Effector CD8-positive, alpha-beta T cell (primary cell): ENCODE data around the gene C12orf60.
"Not testable (repeated sequence)": the region's sequence is repeated elsewhere in the genome, so short reads cannot be mapped to it uniquely, and the experiment has no call there.

Source experiments
- DNase-seq: peaks from one replicate; lab custom pipeline; 2025; lab: John Stamatoyannopoulos, UW
- total RNA-seq, 4 experiments: gene quantifications; one replicate each; lab custom pipeline; 2026; lab: John Stamatoyannopoulos, UW

C12orf60 gene, protein sequence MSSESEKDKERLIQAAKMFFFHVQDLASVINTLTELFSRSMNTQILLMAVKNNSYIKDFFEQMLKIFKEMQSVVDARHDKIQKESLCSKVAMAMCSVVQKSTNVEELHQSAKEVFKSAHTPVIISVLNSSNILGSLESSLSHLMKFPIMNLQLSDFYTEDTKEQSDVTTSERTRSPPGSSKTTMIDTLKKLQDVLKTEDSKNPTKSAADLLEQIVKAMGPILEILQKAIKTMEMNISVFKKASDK
- total RNA-seq: 0.53 to 2.1 (median 1.6) reads per million in 4 experiments

DNA sequence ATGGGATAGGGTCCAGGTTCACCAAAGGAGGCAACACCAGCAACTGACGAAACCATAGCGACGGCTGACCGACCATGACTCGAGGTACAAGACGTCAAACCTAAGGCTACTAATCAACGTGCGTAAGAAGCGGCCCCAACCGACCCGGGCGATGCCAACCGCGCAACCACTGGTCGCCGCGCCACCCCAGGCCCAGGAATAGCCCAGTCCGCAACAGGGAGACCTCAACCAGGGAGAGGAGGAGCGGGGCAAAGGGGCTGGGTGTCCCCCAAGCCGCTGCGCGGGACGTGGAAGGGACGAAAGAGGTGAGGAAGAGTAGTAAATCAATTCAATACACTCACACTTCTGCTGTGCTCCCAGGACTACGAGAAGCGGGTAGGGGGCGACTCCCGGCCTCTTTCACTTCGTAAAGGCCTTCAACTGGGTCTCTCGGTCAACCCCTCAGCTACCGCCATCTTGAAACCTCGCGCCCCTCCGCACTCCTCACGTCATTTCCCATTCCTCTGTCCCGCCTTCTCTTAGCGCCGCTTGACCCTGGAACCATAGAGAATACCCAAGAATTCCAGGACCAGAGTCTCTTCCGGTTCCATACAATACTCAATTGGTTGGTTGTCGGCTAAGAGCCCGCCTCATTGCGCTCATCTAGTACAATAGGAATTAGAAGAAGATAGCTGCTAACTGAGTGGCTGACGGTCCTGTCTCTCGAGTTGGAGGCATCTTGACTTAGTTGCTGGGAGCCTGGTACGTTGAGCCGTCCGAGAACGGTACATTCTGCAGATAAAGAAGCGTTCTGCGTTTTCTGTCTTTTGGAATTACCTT is at the start of gene C12orf60, which contains the start of gene WBP11:
TSS of gene C12orf60 (plus strand) at position 660 of the 819 bp plus-strand sequence. CDS start 19,266 bp downstream, outside the sequence.
TSS of gene WBP11 (minus strand) at position 468 of the 819 bp plus-strand sequence. CDS start 2,095 bp downstream, outside the sequence.
- peak; percentile 83 for DNase-seq

DNA sequence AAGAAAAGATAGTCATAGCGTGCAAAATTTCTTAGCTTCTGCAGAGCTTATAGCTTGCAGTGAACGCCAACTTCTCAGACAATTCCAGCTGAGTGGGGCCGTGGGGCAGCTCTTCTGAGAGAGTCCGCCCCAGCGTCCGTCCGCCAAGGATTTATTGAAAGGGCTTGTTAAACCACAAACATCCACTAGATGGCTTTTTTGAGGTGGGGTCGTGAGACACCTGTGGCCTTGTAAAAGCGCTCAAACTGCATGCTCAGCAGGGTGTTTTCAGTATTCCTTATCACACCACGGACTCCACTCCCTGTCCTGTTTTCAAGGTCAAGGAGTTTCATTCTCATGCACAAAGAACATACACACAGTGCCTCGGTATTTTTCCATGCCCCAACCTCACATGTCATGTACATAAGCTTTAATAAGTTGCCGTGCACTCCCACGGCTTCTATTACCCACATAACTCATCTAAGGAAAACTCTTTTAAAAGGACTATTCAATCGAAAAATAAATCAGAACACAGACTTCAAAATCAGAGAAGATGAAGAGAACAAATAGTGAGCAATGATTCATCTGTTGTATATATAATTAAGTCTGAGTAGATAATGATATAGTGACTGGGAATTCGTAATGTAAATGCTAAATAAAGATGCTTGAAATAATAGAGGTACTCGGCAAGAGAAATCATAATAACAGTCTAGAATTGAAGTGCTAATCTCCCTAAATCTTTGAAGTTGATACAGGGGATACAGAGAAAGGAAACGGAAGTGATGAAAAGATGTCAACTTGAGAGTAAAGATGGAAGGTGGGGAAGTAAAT is 46.9 kb upstream of the C12orf60 start:
- no peak for DNase-seq

DNA sequence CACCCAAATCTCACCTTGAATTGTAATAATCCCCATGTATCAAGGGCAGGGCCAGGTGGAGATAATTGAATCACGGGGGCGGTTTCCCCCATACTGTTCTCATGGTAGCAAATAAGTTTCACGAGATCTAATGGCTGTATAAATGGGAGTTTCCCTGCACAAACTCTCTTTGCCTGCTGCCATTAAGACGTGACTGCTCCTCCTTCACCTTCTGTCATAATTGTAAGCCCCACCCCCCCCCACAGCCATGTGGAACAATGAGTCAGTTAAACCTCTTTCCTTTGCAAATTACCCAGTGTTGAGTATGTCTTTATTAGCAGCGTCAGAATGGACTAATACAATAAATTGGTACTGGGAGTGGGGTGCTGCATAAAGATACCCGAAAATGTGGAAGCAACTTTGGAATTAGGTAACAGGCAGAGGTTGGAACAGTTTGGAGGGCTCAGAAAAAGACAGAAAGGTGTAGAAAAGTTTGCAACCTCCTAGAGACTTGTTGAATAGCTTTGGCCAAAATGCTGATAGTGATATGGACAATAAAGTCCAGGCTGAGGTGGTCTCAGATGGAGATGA is 43.7 kb upstream of the C12orf60 start:
- DNase-seq: not testable (repeated sequence)

DNA sequence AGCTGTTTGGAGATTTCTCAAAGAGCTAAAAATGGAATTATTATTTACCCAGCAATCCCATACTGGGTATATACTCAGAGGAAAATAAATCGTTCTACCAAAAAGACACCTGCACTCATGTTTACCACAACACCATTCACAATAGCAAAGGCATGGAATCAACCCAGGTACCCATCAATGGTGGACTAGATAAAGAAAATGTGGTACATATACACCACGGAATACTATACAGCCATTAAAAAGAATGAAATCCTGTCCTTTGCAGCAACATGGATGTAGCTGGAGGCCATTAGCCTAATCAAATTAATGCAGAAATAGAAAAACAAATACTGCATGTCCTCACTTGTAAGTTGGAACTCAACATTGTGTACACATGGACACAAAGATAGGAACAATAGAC is 38.1 kb upstream of the C12orf60 start:
- DNase-seq: no peak

DNA sequence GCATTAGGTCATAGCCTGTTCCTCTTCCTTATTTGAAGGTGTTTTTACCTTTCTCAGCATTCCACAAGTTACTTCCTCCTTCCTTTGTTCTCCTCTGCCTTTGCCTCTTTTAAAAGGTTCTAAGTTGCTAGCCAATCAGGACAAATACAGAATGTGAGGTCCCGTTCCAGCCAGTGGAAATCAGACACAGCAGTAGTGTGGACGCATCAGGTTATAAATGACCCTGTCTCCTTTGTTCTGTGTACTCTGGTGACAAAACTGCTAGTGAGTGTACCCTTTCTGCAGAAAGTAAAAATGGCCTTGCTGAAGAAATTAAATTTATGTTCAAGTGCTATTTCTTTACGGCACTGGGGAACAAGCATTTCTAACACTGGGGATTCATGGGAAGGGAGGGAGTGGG is 37.5 kb upstream of the C12orf60 start:
- not testable (repeated sequence) for DNase-seq

DNA sequence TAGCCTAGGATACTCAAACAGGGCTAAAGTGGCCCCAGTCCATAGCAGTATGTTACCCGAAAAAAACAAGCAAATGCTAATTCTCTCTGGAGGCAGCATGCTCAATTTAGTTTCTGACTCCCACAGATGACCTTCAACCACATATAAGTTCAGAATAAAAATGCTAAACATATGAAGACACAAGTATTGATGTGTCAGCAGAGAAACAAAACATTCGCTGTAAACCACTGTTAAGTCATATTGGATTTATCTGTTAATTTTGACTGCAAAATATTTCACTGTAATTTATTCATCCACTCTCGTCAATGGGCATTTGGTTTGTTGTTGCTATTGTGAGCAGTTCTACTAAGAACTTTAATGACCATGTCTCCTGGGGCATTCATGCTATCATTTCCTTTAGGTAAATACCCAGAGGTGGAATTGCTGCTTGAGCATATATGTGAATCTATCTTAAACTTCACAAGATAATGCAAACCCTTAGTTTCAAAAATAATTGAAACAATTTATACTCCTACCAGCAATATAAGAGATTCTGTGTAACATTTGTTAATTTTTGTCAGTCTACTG is 36.7 kb upstream of the C12orf60 start:
- no peak for DNase-seq

DNA sequence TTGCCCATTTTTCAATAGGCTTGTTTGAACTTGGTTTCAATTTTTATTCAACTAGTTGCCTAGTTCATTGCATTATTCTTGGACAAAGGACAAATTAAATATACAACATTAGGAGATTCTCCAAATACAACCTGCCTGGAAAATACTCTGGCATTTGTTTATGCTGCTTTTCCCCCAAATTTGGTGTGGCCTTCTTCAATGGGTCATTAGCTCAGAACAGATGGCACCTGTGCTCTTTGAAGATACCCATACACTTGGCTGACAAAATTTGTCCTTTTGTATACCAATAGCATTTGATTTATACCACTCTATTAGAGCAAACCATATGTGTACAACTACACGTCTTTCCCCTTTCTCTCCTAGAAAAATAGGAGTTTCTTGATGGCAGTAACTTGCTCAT is 35.9 kb upstream of the C12orf60 start:
- DNase-seq: no peak

DNA sequence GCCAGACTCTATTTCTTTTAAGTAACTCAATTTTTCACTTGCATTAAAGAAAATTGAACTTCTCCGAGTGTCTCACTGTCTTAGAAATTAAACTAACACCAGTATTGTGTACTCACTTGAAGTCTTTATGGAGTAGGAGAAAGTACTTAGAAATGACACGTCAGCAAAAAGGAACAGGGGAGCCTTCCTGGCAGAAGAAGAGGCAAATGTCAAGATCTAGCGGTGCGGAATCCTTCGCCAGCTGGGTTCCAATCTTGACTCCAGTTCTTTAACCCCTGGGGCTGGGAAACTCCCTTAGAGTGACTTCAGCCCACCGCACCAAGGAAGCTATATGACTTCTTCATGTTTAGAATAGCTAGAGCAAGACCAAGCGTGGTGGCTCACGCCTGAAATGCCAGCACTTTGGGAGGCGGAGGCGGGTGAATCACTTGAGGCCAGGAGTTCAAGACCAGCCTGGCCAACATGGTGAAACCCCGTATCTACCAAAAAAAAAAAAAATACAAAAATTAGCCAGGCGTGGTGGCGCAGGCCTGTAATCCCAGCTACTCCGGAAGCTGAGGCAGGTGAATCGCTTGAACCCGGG is 34.6 kb upstream of the C12orf60 start:
- DNase-seq: peak; percentile 8

DNA sequence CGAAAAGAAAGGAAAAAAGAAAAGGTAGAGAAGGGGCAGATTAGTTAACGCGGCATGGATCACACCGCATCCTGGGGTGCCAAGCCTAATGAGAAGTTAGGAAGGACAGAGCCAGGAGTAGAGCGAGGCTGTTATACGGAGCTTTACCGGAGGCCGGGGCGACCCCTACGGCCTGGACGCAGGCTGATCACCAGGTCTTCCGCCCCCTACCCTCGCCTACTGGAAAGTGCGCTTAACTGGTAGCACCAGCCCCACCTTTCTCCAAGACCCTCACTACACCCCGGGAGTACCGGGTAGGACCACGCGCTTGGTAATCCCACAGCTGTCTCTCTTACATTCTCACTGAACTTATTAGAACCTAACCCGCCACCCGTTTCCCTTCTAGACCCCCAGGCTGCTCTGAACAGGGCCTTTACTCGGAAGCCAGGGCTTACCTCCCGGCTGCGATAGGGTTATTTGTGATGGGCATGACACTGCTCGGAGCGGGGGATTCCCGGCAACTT is 34.0 kb upstream of the C12orf60 start:
- no peak for DNase-seq

DNA sequence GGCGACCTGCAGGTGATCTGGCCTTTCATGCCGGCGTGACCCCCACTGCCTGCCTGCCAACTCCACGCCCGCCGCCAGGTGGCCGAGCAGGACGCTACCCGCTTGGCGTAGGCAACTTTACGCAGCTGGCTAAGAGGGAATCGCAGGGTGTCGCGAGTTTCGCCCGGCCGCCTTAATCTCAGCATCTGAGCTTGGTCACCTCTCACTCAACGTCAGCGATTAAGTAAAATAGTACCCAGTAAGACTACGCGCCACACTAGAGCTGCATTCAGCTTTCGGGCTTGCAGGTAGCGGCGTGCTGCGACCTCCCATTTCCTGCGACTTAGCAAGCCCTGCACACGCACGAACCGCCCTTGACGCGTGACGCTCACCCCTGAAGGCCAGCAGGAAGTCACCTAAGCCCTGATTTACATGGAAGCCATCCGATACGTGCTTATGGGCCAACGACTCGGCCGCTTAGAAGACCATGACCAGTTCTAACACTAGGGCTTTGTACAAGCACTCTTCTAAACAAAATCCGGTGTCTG is 33.4 kb upstream of the C12orf60 start:
- DNase-seq: peak; percentile 80

DNA sequence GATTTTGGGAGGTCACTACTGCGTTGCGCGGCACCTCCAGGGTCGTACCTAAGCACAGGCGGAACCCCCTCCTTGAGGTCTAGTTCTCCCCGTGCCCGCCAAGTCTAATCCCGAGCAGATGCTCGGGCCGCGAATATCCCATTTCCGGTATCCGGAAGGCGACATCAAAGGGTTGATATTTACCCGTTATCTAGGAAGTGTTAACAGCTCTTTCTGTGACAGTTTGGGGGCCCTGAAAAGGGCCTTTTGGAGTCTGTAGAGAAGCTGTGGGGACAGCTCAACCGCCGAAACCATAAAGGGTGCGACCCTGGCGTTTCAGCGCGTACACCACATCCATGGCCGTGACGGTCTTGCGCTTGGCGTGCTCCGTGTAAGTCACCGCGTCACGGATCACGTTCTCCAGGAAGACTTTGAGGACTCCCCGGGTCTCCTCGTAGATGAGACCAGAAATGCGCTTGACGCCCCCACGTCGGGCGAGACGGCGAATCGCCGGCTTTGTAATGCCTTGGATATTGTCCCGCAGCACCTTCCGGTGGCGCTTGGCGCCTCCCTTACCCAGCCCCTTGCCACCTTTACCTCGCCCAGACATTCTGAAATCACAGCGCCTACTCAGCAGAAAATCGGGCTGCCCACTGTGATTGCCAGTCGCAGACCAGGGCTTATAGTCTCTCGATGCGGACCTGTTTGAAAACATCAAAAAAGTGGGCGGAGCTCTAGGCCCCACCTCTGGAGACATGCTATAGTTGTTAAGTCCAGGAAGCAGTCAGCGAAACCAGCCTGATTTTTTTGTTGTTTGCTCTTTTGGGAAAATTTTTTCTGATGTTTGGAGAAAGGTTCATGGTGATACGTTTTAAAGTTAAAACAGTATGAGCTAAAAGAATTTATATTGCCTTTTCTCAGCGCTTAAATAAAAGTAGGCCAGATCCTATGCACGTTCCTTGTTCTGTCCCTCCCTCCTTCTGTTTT is 32.7 kb upstream of the C12orf60 start:
- peak; percentile 91 for DNase-seq

DNA sequence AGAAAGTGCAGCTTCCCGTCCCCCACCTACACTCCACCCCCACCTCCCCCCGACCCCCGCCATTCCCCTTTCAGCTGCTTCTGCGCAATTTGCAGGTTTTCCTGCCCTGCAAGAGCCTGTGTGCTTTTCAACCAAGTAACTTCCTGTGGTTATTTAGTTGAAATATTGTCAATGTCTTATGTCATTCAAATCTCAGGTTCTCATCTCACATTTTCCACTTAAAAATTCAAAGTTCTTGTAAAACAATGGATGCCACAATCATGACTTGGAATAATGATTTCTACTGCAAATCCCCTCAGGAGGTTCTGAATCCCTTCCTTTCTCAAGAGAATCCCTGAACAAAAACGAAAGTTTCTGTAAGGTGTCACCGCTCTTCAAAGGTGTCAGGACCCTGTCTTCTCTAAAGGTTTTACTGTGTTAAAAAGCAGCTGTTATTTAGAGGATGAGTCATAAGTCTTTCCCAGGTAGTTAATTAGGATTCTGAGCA is 31.8 kb upstream of the C12orf60 start:
- DNase-seq: peak; percentile 22

DNA sequence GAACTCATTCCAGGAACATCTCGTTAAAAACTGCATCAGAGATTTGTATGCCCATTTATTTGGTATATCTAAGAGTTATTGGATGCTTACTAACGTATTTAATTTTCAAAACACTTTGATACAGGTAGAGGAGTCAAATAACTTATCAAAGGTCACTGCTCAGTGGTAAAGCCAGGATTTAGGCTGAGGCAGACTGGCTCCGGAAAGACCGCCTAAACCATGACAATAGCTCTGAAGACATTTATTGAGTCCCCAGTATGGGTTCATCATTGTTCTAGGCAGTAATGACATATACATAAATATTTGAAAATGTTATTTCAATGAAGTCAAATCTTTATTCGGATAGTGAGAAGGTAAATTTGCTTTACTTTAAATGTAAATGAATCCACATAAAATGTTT is 30.5 kb upstream of the C12orf60 start:
- no peak for DNase-seq

DNA sequence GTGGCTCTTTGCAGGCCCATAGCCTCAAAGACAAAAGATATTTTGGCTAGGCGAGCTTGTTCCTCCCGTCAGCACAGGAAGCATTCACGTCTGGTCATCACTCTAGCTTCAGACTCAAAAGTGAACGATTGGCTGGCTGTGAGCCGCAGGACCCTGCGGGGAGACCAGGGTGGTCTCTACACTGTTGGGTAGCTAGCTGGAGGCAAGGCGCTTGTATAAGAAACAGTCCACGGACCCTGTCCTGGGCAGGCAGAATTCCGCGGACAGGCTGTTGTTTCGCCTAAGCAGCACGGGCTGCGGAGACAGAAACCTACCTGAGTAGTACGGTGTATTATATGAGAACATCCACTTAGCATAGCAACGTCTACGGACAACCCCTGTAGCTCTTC is 29.8 kb upstream of the C12orf60 start:
- DNase-seq: peak; percentile 45

DNA sequence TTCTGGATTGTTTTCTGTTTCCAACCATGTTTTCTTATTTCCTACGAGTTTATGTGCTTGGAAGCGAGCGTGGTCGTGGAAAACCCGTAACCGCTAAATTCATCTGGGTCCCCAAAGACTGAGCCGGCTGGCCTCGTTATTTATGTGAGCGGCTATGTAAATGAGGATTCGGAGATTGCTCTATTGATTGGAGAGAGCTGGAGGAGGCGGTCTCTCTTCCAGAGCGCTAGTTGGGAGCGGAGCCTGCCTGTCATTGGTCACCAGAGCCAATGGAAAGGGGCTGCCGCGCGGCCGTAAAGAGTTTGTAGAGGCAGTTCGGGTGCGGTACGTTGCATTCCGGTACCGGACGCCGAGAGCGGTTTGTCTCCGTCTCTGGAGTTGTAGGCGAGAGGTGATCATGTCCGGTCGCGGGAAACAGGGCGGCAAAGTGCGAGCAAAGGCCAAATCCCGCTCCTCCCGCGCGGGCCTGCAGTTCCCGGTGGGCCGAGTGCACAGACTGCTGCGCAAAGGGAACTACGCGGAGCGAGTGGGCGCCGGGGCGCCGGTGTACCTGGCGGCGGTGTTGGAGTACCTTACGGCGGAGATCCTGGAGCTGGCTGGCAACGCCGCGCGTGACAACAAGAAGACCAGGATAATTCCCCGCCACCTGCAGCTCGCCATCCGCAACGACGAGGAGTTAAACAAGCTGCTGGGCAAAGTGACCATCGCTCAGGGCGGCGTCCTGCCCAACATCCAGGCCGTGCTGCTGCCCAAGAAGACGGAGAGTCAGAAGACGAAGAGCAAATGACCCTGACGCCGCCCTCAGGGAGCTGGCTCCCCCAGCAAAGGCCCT is 29.2 kb upstream of the C12orf60 start:
- peak; percentile 81 for DNase-seq

DNA sequence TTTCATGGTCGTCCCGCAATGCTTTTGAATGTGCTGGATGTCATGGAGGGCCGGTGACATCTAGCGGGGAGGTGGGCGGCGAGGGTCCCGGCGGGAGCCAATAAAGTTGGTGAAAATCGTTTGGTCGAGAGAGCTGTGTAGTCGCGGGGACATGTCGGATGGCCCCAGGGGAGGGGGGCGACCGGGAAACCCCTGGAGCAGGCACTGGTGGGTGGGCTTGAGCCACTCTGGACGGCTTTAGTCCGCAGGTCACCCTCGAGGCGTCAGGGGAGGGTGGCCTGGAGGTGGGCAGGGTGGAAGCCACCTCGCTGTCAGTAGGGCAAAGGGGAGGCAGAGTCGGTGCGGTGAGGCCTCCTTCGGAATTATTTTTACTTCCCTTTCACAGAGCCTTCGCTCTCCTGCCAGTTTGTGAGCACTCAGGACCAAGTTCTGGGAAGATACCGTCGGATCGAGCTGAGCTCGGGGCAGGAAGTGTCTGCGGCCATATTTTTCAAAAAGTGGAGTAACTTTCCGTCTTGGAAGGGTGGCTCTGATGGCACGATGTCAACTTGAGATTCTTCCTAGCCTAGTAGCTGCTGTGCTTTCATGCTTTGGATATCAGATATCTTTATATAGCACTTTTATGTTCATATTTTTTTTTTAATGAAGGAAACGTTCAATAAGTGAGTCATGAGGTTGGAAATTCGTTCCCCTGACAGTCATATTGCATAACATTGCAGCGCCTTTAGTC is 28.4 kb upstream of the C12orf60 start:
- peak; percentile 17 for DNase-seq

DNA sequence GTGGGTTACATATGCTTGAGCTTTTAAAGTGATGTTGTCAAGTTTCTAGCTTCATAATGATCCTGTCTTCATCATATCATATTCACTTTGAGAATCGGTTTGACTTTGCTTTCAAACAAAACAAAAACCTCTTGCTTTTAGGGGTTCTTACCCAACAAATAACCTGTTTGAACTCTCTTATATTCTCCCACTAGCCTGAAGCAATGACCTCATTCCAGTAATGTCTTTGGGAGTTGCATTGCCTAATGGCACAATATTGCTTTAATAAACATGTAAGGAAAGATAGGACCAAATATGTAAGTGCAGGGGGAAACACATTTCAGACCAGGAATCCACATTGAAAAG is 27.9 kb upstream of the C12orf60 start:
- DNase-seq: no peak
